Smooth muscle cell (in vitro differentiated cells): ENCODE results near the gene E2F4. TPM values are rescaled to one million over a fixed set of nuclear protein-coding genes. Genes with fewer than 3 reads are reported as not detected.
A peak's percentile ranks its signal among the peaks of the same experiment; 100 is the strongest.

ENCODE experiments used
- DNase-seq: peaks from one replicate; lab custom pipeline; 2025; ENCODE audit not compliant: unreplicated experiment; lab: John Stamatoyannopoulos, UW
- H2AFZ ChIP-seq: fragments of 200-600 bp; sonication (generic); 2 replicates; pipeline ENCODE4 v1.6.0; 2016; ENCODE audit warnings: antibody characterized with exemption, low read depth, mild to moderate bottlenecking
- H3F3A ChIP-seq: fragments of 200-600 bp; sonication (generic); 2 replicates; pipeline ENCODE4 v1.6.0; 2017; ENCODE audit warnings: antibody characterized with exemption, low read depth
- H3K27ac ChIP-seq: fragments of 200-600 bp; sonication (generic); 2 replicates; pipeline ENCODE4 v1.5.1; 2016; ENCODE audit warnings: low read depth, mild to moderate bottlenecking
- H3K27me3 ChIP-seq: fragments of 200-600 bp; sonication (generic); 2 replicates; pipeline ENCODE4 v1.6.1; 2016; ENCODE audit warnings: low read depth, mild to moderate bottlenecking
- H3K36me3 ChIP-seq: fragments of 200-600 bp; sonication (generic); 2 replicates; pipeline ENCODE4 v1.5.1; 2016; ENCODE audit warnings: low read depth
- H3K4me1 ChIP-seq: fragments of 200-600 bp; sonication (generic); 2 replicates; pipeline ENCODE4 v1.5.1; 2016; ENCODE audit warnings: low read depth
- H3K4me2 ChIP-seq: fragments of 200-600 bp; sonication (generic); 2 replicates; pipeline ENCODE4 v1.6.0; 2016; ENCODE audit warnings: mild to moderate bottlenecking
- H3K4me3 ChIP-seq: fragments of 200-600 bp; sonication (generic); 2 replicates; pipeline ENCODE4 v1.5.1; 2016; ENCODE audit warnings: mild to moderate bottlenecking
- H3K79me2 ChIP-seq: fragments of 200-600 bp; sonication (generic); 2 replicates; pipeline ENCODE4 v1.6.0; 2016; ENCODE audit warnings: low read depth, mild to moderate bottlenecking
- H3K9ac ChIP-seq: fragments of 200-600 bp; sonication (generic); 2 replicates; pipeline ENCODE4 v1.6.0; 2016; ENCODE audit warnings: low read depth
- H3K9me3 ChIP-seq: fragments of 200-600 bp; sonication (generic); replicated peaks from 2 replicates; pipeline ENCODE4 v1.5.1; 2016; ENCODE audit warnings: low read depth
- H4K20me1 ChIP-seq: fragments of 200-600 bp; sonication (generic); 2 replicates; pipeline ENCODE4 v1.6.0; 2016; ENCODE audit warnings: low read depth
- WGBS: methylation state at CpG from one replicate; pipeline ENCODE4 v1.1.7; 2016; ENCODE audit warnings: low lambda C conversion rate; 5-methylcytosine and 5-hydroxymethylcytosine counted together
- polyA plus RNA-seq: library from polyadenylated mRNA; unstranded; fragments of >200 nt; fragmentation: Nextera tagmentation; extraction: Ambion mirVana; gene quantifications from 2 replicates; pipeline ENCODE4 v1.2.1, GENCODE V29; 2016
- total RNA-seq: library from RNA; depleted of rRNA; stranded (reverse); fragments of >200 nt; gene quantifications from 2 replicates; pipeline ENCODE4 v1.2.3, GENCODE V29; 2014
- TF ChIP-seq, protein P1 (sequence below): fragments of 200-600 bp; sonication (generic); IDR thresholded peaks from 2 replicates; pipeline ENCODE4 v1.5.1; 2017; ENCODE audit warnings: borderline replicate concordance, mild to moderate bottlenecking, antibody characterized with exemption; ENCODE audit not compliant: insufficient read depth, poor library complexity, severe bottlenecking

E2F4 gene
- total and polyA plus RNA-seq, 2 experiments from 2014 or later = 49.9 to 53.8 TPM

- peak overlapping the region; percentile 97 for H3K4me2 ChIP-seq
- peak overlapping the region; percentile 60 for H3K27ac ChIP-seq
- H3K9ac ChIP-seq = peak overlapping the region; percentile 92
- no peaks in the 10 kb centered on the region for H3F3A ChIP-seq
- no peaks in the 10 kb centered on the region for H3K36me3 ChIP-seq
- no peaks in the 10 kb centered on the region for H4K20me1 ChIP-seq
- no peaks in the 10 kb centered on the region for H3K9me3 ChIP-seq
- peaks cover 21% of the 10 kb centered on the region for H3K79me2 ChIP-seq
- peak overlapping the region; percentile 29 for H2AFZ ChIP-seq
- TF ChIP-seq, protein P1, sequence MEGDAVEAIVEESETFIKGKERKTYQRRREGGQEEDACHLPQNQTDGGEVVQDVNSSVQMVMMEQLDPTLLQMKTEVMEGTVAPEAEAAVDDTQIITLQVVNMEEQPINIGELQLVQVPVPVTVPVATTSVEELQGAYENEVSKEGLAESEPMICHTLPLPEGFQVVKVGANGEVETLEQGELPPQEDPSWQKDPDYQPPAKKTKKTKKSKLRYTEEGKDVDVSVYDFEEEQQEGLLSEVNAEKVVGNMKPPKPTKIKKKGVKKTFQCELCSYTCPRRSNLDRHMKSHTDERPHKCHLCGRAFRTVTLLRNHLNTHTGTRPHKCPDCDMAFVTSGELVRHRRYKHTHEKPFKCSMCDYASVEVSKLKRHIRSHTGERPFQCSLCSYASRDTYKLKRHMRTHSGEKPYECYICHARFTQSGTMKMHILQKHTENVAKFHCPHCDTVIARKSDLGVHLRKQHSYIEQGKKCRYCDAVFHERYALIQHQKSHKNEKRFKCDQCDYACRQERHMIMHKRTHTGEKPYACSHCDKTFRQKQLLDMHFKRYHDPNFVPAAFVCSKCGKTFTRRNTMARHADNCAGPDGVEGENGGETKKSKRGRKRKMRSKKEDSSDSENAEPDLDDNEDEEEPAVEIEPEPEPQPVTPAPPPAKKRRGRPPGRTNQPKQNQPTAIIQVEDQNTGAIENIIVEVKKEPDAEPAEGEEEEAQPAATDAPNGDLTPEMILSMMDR = no peak
- peak overlapping the region; percentile 80 for H3K4me3 ChIP-seq
- DNase-seq = no peak
- H3K4me1 ChIP-seq = peaks cover 10% of the 10 kb centered on the region
- 36% methylated on average over 12 of the region's 12 CpGs for WGBS
- H3K27me3 ChIP-seq = no peaks in the 10 kb centered on the region
Observed at GRCh38 chr16:67227567-67227921, 35.6 kb downstream of the E2F4 start.

DNA sequence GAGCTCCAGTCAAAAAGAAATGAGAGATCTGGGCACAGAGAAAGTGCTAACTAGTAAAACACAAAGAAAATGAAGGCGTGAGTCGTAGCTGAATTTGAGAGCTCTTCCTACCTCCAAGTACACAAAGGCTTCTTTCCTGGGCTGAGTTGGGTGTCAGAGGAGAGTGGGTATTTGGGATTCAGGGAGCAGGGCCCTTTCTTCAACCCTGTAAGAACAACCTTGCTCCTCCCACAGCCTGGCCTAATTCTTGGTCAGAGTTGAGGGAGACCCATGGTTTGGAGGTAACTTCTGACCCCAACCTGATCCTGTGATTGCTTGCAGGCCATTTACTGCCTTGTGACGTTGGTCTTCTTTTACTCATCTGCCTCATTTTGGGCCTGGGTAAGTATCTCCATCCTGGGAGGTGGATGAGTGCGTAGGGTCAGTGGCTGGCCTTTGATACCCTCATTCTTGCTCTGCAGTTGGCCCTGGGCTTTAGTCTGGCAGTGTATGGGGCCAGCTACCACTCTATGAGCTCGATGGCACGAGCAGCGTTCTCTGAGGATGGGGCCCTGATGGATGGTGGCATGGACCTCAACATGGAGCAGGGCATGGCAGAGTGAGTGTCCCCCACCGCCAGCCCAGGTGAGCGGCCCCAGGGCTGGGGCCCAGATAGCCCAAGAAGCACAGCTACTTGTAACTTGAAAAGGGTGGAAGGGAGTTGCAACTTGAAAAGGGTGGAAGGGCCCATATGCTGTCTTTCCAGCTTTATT lies 36.3 kb downstream of the E2F4 start:
- H3F3A ChIP-seq = no peaks in the 10 kb centered on the region
- H3K27me3 ChIP-seq = no peaks in the 10 kb centered on the region
- peak overlapping the region; percentile 92 for H3K9ac ChIP-seq
- no peaks in the 10 kb centered on the region for H3K36me3 ChIP-seq
- H3K79me2 ChIP-seq = peaks cover 21% of the 10 kb centered on the region
- no peaks in the 10 kb centered on the region for H4K20me1 ChIP-seq
- H3K9me3 ChIP-seq = no peaks in the 10 kb centered on the region
- no peak overlapping the region for H2AFZ ChIP-seq
- peaks cover 10% of the 10 kb centered on the region for H3K4me1 ChIP-seq
- H3K27ac ChIP-seq = peak overlapping the region; percentile 60
- no peak for DNase-seq
- peak overlapping the region; percentile 80 for H3K4me3 ChIP-seq
- 97% methylated on average over 9 of the region's 9 CpGs for WGBS
- H3K4me2 ChIP-seq = peak overlapping the region; percentile 97
- TF ChIP-seq, protein P1 = no peak

DNA sequence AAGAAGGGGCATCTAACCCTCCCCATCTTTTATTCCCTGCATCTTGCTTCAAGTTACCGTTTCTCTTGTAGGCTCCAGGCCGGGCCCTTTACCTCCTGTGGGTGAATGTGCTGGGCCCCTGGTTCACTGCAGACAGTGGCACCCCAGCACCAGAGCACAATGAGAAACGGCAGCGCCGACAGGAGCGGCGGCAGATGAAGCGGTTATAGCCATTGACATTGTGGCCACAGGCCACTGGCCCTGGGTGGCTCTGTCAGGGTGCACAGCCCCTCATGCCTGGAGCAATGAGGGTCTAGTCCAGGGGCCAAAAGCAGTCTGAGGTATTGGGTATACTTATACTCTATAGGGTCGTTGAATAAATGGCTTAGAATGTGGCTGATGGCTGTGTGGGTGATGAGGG lies 37.0 kb downstream of the E2F4 start:
- Histone ChIP-seq H3K27me3 (no peaks in the 10 kb centered on the region), H2AFZ (no peak overlapping the region), H4K20me1 (no peaks in the 10 kb centered on the region), H3K36me3 (no peaks in the 10 kb centered on the region), H3K4me2 (no peak overlapping the region), H3K4me1 (peaks cover 10% of the 10 kb centered on the region), H3F3A (no peaks in the 10 kb centered on the region), H3K27ac (no peak overlapping the region), H3K9ac (no peak overlapping the region), H3K79me2 (peaks cover 21% of the 10 kb centered on the region), H3K4me3 (no peak overlapping the region), H3K9me3 (no peaks in the 10 kb centered on the region)
- TF ChIP-seq, protein P1 = no peak
- 96% methylated on average over 9 of the region's 9 CpGs for WGBS
- no peak for DNase-seq
